SK-N-SH (cell line): ENCODE data around the gene FAM107B. TPM values are rescaled to one million over a fixed set of nuclear protein-coding genes. Genes with fewer than 3 reads are reported as not detected.
"Not testable (repeated sequence)": the region's sequence is repeated elsewhere in the genome, so short reads cannot be mapped to it uniquely, and the experiment has no call there.

Experiments used
- CTCF ChIA-PET: fragments of 300-600, 350-600 bp; formaldehyde crosslinking; extraction: SDS; loops from one replicate; lab custom pipeline; 2021; lab: Yijun Ruan, JAX
- POLR2A ChIA-PET: fragments of 350-600 bp; sonication (Branson Sonifier 250); formaldehyde crosslinking; extraction: SDS; loops from one replicate; lab custom pipeline; 2020; ENCODE audit warnings: antibody characterized with exemption, inconsistent platforms; lab: Yijun Ruan, JAX
- DNase-seq: peaks from one replicate; pipeline ENCODE4 v3.0.0; 2012
- H2AFZ ChIP-seq: fragments of 200-600 bp; sonication (generic); 2 replicates; pipeline ENCODE4 v1.8.1; 2016; ENCODE audit warnings: antibody characterized with exemption, mild to moderate bottlenecking, low read depth
- H3F3A ChIP-seq: fragments of 200-600 bp; sonication (generic); replicated peaks from 2 replicates; pipeline ENCODE3; 2016; ENCODE audit warnings: antibody characterized with exemption, mild to moderate bottlenecking; ENCODE audit not compliant: insufficient read depth
- H3K27ac ChIP-seq, 2 experiments: fragments of 200-500 bp in 1 of 2; fragments of 200-600 bp in 1 of 2; sonication (Bioruptor generic) in 1 of 2; sonication (generic), shearing (Covaris generic) in 1 of 2; 2 replicates each; pipeline versions ENCODE4 v1.5.1 to v1.6.1; 2014 to 2016; ENCODE audit warnings: low read depth in 2 of 2, inconsistent platforms in 1 of 2, low read length in 1 of 2, mild to moderate bottlenecking in 1 of 2, mixed read lengths in 1 of 2
- H3K27me3 ChIP-seq: fragments of 200-600 bp; sonication (generic), shearing (Covaris generic); 2 replicates; pipeline ENCODE4 v1.6.1; 2016; ENCODE audit warnings: mixed run types; ENCODE audit not compliant: insufficient read depth
- H3K36me3 ChIP-seq, 2 experiments: fragments of 200-500 bp in 1 of 2; fragments of 200-600 bp in 1 of 2; sonication (Bioruptor generic) in 1 of 2; sonication (generic) in 1 of 2; replicated peaks in 1 of 2; 2 replicates each; pipeline versions ENCODE3 to v1.5.1; 2014 to 2016; ENCODE audit warnings: low read length in 1 of 2, mild to moderate bottlenecking in 1 of 2; ENCODE audit not compliant: insufficient read depth in 2 of 2, control insufficient read depth in 1 of 2
- H3K4me1 ChIP-seq, 2 experiments: fragments of 200-500 bp in 1 of 2; fragments of 200-600 bp in 1 of 2; sonication (Bioruptor generic) in 1 of 2; sonication (generic), shearing (Covaris generic) in 1 of 2; 2 replicates each; pipeline versions ENCODE4 v1.5.1 to v1.6.1; 2014 to 2016; ENCODE audit warnings: low read depth in 1 of 2, low read length in 1 of 2, mixed run types in 1 of 2; ENCODE audit not compliant: insufficient read depth in 2 of 2, control insufficient read depth in 1 of 2
- H3K4me2 ChIP-seq: fragments of 200-600 bp; sonication (generic), shearing (Covaris generic); 2 replicates; pipeline ENCODE4 v1.6.1; 2017; ENCODE audit warnings: mixed run types
- H3K4me3 ChIP-seq, 2 experiments: fragments of 200-500 bp in 1 of 2; fragments of 200-600 bp in 1 of 2; sonication (Bioruptor generic) in 1 of 2; sonication (generic), shearing (Covaris generic) in 1 of 2; 2 replicates each; pipeline versions ENCODE4 v1.5.1 to v1.8.1; 2014 to 2016; ENCODE audit warnings: low read depth in 2 of 2, inconsistent platforms in 1 of 2, low read length in 1 of 2, mild to moderate bottlenecking in 1 of 2, mixed read lengths in 1 of 2, moderate library complexity in 1 of 2
- H3K79me2 ChIP-seq: fragments of 200-600 bp; sonication (generic); 2 replicates; pipeline ENCODE4 v1.8.1; 2017; ENCODE audit warnings: mild to moderate bottlenecking; ENCODE audit not compliant: insufficient read depth
- H3K9ac ChIP-seq: fragments of 200-600 bp; sonication (generic); 2 replicates; pipeline ENCODE4 v1.6.1; 2017; ENCODE audit warnings: mixed run types
- H3K9me2 ChIP-seq: fragments of 200-600 bp; sonication (generic); 2 replicates; pipeline ENCODE4 v1.6.1; 2017; ENCODE audit warnings: mixed run types
- H3K9me3 ChIP-seq: fragments of 200-600 bp; sonication (generic); 2 replicates; pipeline ENCODE4 v1.6.1; 2017; ENCODE audit warnings: mixed run types, mild to moderate bottlenecking, moderate library complexity
- H4K20me1 ChIP-seq: fragments of 200-600 bp; sonication (generic); 2 replicates; pipeline ENCODE4 v1.6.1; 2017; ENCODE audit warnings: mild to moderate bottlenecking, mixed run types; ENCODE audit not compliant: insufficient read depth
- CHD2 ChIP-seq: fragments of 150-350 bp; IDR thresholded peaks from 2 replicates; pipeline ENCODE4 v1.6.1; 2018; ENCODE audit warnings: low read length; ENCODE audit not compliant: partially characterized antibody
- EP300 ChIP-seq, 2 experiments: IDR thresholded peaks; 2 replicates each; pipeline versions ENCODE4 v1.4.0 to v1.6.1; 2012; ENCODE audit warnings: borderline replicate concordance in 1 of 2, low read depth in 1 of 2, low read length in 1 of 2
- EZH2phosphoT487 ChIP-seq: fragments of 200-600 bp; sonication (generic); IDR thresholded peaks from 2 replicates; pipeline ENCODE4 v1.6.1; 2017; ENCODE audit warnings: low read depth, mixed run types, mild to moderate bottlenecking, antibody characterized with exemption, moderate library complexity, borderline replicate concordance
- FOSL2 ChIP-seq: IDR thresholded peaks from 2 replicates; pipeline ENCODE4 v1.4.0; 2012; ENCODE audit warnings: low read depth, mild to moderate bottlenecking, moderate library complexity, borderline replicate concordance
- FOXJ3 ChIP-seq: sonication (generic); formaldehyde crosslinking; IDR thresholded peaks from 2 replicates; pipeline ENCODE4 v1.5.1; 2020; ENCODE audit warnings: mild to moderate bottlenecking, missing genetic modification reagents
- GABPA ChIP-seq: IDR thresholded peaks from 2 replicates; pipeline ENCODE4 v1.4.0; 2012; ENCODE audit warnings: low read depth, mild to moderate bottlenecking
- GATA2 ChIP-seq: sonication (generic); formaldehyde crosslinking; IDR thresholded peaks from 2 replicates; pipeline ENCODE4 v1.5.0; 2020; ENCODE audit warnings: mild to moderate bottlenecking, missing genetic modification reagents
- JUND ChIP-seq: IDR thresholded peaks from 2 replicates; pipeline ENCODE4 v1.4.0; 2012
- MAX ChIP-seq: IDR thresholded peaks from 2 replicates; pipeline ENCODE4 v1.4.0; 2012; ENCODE audit warnings: low read depth
- MXI1 ChIP-seq: IDR thresholded peaks from 2 replicates; pipeline ENCODE4 v1.6.1; 2012; ENCODE audit warnings: mild to moderate bottlenecking, low read depth, low read length, improper control_type of control experiment
- POLR2AphosphoS5 ChIP-seq: IDR thresholded peaks from 2 replicates; pipeline ENCODE4 v1.6.1; 2012; ENCODE audit warnings: low read depth, low read length
- RCOR1 ChIP-seq: fragments of 150-350 bp; IDR thresholded peaks from 2 replicates; pipeline ENCODE4 v1.6.1; 2017; ENCODE audit warnings: antibody characterized with exemption, low read length
- RXRA ChIP-seq: IDR thresholded peaks from 2 replicates; pipeline ENCODE4 v1.4.0; 2012; ENCODE audit warnings: low read depth, mild to moderate bottlenecking, borderline replicate concordance
- USF1 ChIP-seq: IDR thresholded peaks from 2 replicates; pipeline ENCODE4 v1.4.0; 2012; ENCODE audit warnings: low read depth, borderline replicate concordance
- WGBS: methylation state at CpG from one replicate; pipeline ENCODE4 v1.1.6; 2017; ENCODE audit warnings: low lambda C conversion rate; 5-methylcytosine and 5-hydroxymethylcytosine counted together
- polyA plus RNA-seq, 3 experiments: library from polyadenylated mRNA; depleted of rRNA; stranded (reverse); fragments of >200 nt; gene quantifications; 2 replicates each; pipeline ENCODE4 v1.2.3, GENCODE V29; 2012
- TF ChIP-seq, protein P1 (sequence below): fragments of 200-600 bp; sonication (generic); IDR thresholded peaks from 2 replicates; pipeline ENCODE4 v1.6.1; 2017; ENCODE audit warnings: antibody characterized with exemption, mild to moderate bottlenecking, moderate library complexity
- TF ChIP-seq, protein P2 (sequence below): IDR thresholded peaks from 2 replicates; pipeline ENCODE4; 2012

The FAM107B gene
- polyA plus RNA-seq, 1 of the 3 experiments (the other 2 are of a cell fraction), result 1.0 TPM

DNA sequence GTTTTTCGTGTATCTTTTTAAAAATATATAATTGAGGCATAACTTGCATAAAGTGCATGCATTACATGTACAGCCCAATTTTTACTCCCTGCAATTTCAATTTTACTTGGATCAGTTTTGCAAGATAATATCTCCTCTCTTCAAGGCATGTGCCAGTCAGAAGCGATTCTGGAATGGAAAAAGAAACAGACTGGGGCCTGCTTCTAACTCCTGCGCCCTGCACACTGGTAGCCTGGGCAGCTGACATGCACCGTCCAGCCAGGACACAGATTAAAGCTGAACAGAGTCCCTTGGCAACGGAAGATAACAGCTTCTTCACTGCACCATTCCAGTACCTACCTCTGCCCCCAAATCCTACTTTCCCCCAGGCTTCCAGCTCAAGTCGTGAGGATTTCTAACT lies 182.1 kb downstream of the FAM107B start:
- no peaks in the 10 kb centered on the region for H3F3A ChIP-seq
- no peak overlapping the region for H2AFZ ChIP-seq
- WGBS, result 51% methylated on average over 6 of the region's 6 CpGs
- DNase-seq, result peak; percentile 77
- ChIA-PET CTCF (interaction anchor here (0.7 to 1.6 kb wide), 2 partner anchors 58 to 230 kb away, joined by 3 to 5 read pairs; no protein-coding TSS in a partner anchor), POLR2A (no interaction called here)
- H3K9ac ChIP-seq, result no peak overlapping the region
- H3K4me3 ChIP-seq, result no peak overlapping the region
- no peaks in the 10 kb centered on the region for H3K36me3 ChIP-seq
- peak overlapping the region in 1 of 2 experiments; percentile 71; a peak in 2 of 4 replicates for H3K27ac ChIP-seq
- H3K79me2 ChIP-seq, result no peaks in the 10 kb centered on the region
- H3K9me2 ChIP-seq, result no peaks in the 10 kb centered on the region
- H4K20me1 ChIP-seq, result no peaks in the 10 kb centered on the region
- H3K4me1 ChIP-seq, result peaks cover 7 to 28% of the 10 kb centered on the region in 2 experiments; a peak in 3 of 4 replicates
- TF ChIP-seq GABPA, result no peak
- TF ChIP-seq CHD2, result peak; percentile 24
- TF ChIP-seq RCOR1, result peak; percentile 83
- no peak for TF ChIP-seq RXRA
- TF ChIP-seq POLR2AphosphoS5, result no peak
- peak; percentile 70; the same call in 1 of the 2 replicates for TF ChIP-seq MXI1
- TF ChIP-seq GATA2, result peak; percentile 83
- TF ChIP-seq EP300 (IDR thresholded peaks at IDR 0.05; ENCODE audit: borderline replicate concordance in 1 of 2, low read depth in 1 of 2, low read length in 1 of 2), result peak in 1 of 2 experiments; percentile 76; a peak in 2 of 4 replicates
- H3K9me3 ChIP-seq, result no peaks in the 10 kb centered on the region
- no peak overlapping the region for H3K4me2 ChIP-seq
- H3K27me3 ChIP-seq, result no peaks in the 10 kb centered on the region

DNA sequence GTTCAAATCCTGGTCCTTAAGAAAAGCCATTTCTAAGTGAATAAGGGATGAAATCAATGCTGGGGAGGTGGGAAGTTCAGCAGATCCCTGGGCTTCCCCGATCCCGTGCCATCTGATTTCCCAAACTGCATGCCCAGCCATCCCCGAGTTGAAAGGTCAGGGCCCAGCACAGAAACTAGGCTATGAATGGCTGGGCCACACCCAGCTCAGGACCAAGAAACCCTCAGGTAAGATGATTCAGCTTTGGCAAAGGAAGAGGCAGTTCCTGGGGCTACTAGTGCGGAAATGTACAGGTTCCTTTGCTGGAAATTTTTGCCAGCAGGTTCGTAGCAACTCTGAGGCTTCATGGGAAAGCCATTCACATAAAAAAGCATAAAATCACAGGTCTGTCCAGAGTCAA lies 182.7 kb downstream of the FAM107B start:
- 78% methylated on average over 5 of the region's 5 CpGs for WGBS
- CTCF ChIA-PET, result interaction anchor here (0.7 to 1.6 kb wide), 2 partner anchors 57 to 231 kb away, joined by 3 to 5 read pairs; no protein-coding TSS in a partner anchor

DNA sequence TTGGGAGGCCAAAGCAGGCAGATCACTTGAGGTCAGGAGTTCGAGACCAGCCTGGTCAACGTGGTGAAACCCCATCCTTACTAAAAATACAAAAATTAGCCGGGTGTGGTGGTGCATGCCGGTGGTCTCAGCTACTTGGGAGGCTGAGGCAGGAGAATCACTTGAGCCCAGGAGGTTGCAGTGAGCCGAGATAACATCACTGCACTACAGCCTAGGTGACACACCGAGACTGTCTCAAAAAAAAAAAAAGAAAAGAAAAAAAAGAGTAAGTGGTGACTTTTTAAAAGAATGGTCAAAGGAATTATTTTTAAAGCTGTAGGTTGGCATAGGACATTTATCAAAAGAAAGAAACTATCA lies 185.8 kb downstream of the FAM107B start:
- peaks cover 8 to 27% of the 10 kb centered on the region in 2 experiments; a peak in 3 of 4 replicates for H3K4me1 ChIP-seq
- DNase-seq, H4K20me1 ChIP-seq, H3K27me3 ChIP-seq, H3F3A ChIP-seq, POLR2A ChIA-PET, H3K9ac ChIP-seq, H3K4me3 ChIP-seq, H3K9me2 ChIP-seq, H3K36me3 ChIP-seq, H3K4me2 ChIP-seq, H3K9me3 ChIP-seq, H3K27ac ChIP-seq, H2AFZ ChIP-seq, H3K79me2 ChIP-seq: not testable (repeated sequence)
- 83% methylated on average over 6 of the region's 6 CpGs for WGBS
- CTCF ChIA-PET, result interaction anchor here (0.6 to 0.7 kb wide), 2 partner anchors 10 to 167 kb away, joined by 3 read pairs; no protein-coding TSS in a partner anchor

More for the DNA sequence above, 182.7 kb downstream of the FAM107B start:
- Histone ChIP-seq H3K36me3 (no peaks in the 10 kb centered on the region), H2AFZ (no peak overlapping the region), H3K4me2 (no peak overlapping the region), H3K4me3 (no peak overlapping the region), H3K9ac (no peak overlapping the region)
- DNase-seq, result no peak
- TF ChIP-seq JUND, result no peak
- TF ChIP-seq MAX, result no peak
- TF ChIP-seq MXI1, result no peak
- no peak for TF ChIP-seq RCOR1
- TF ChIP-seq EZH2phosphoT487, result no peak
- no peak for TF ChIP-seq FOSL2
- no peak for TF ChIP-seq FOXJ3 (CRISPR knock-in tag)
- TF ChIP-seq GABPA, result no peak
- TF ChIP-seq, protein P1, sequence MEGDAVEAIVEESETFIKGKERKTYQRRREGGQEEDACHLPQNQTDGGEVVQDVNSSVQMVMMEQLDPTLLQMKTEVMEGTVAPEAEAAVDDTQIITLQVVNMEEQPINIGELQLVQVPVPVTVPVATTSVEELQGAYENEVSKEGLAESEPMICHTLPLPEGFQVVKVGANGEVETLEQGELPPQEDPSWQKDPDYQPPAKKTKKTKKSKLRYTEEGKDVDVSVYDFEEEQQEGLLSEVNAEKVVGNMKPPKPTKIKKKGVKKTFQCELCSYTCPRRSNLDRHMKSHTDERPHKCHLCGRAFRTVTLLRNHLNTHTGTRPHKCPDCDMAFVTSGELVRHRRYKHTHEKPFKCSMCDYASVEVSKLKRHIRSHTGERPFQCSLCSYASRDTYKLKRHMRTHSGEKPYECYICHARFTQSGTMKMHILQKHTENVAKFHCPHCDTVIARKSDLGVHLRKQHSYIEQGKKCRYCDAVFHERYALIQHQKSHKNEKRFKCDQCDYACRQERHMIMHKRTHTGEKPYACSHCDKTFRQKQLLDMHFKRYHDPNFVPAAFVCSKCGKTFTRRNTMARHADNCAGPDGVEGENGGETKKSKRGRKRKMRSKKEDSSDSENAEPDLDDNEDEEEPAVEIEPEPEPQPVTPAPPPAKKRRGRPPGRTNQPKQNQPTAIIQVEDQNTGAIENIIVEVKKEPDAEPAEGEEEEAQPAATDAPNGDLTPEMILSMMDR, result no peak
- TF ChIP-seq, protein P2, sequence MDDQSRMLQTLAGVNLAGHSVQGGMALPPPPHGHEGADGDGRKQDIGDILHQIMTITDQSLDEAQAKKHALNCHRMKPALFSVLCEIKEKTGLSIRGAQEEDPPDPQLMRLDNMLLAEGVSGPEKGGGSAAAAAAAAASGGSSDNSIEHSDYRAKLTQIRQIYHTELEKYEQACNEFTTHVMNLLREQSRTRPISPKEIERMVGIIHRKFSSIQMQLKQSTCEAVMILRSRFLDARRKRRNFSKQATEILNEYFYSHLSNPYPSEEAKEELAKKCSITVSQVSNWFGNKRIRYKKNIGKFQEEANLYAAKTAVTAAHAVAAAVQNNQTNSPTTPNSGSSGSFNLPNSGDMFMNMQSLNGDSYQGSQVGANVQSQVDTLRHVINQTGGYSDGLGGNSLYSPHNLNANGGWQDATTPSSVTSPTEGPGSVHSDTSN, result no peak
- TF ChIP-seq USF1, result no peak
- TF ChIP-seq, all 33 proteins: peak for 0
- no peaks in the 10 kb centered on the region for H3K79me2 ChIP-seq
- no peaks in the 10 kb centered on the region for H3K27me3 ChIP-seq
- POLR2A ChIA-PET, result no interaction called here
- no peaks in the 10 kb centered on the region for H3K9me3 ChIP-seq
- peak overlapping the region in 1 of 2 experiments; percentile 32; a peak in 2 of 4 replicates for H3K27ac ChIP-seq
- no peaks in the 10 kb centered on the region for H3F3A ChIP-seq
- no peaks in the 10 kb centered on the region for H4K20me1 ChIP-seq
- H3K4me1 ChIP-seq, result peaks cover 8 to 28% of the 10 kb centered on the region in 2 experiments; a peak in 3 of 4 replicates
- H3K9me2 ChIP-seq, result no peaks in the 10 kb centered on the region
